ENCODE results near the gene VIPAS39.

Gene VIPAS39

GRCh38 chr14:77490347-77490986, 33.1 kb upstream of the VIPAS39 start:
- H3K36me3 ChIP-seq (replicated peaks; ENCODE audit: low read depth, low read length) = no peaks in the 10 kb centered on the region

GRCh38 chr14:77489041-77489440, 31.6 kb upstream of the VIPAS39 start:
- no peak for TF ChIP-seq EZH2phosphoT487 (IDR thresholded peaks at IDR 0.05; ENCODE audit: low read depth)
- TF ChIP-seq CTCF (IDR thresholded peaks at IDR 0.05; ENCODE audit: low read depth, low read length) = no peak
- H3K9ac ChIP-seq (ENCODE audit: low read length) = no peak overlapping the region
- no peak overlapping the region for H3K27ac ChIP-seq (ENCODE audit: low read length)
- no peaks in the 10 kb centered on the region for H3K36me3 ChIP-seq (replicated peaks; ENCODE audit: low read depth, low read length)
- H3K4me3 ChIP-seq (ENCODE audit: low read length) = no peak overlapping the region
- no peak overlapping the region for H2AFZ ChIP-seq (ENCODE audit: low read depth, low read length)
- no peaks in the 10 kb centered on the region for H3K27me3 ChIP-seq (ENCODE audit: low read depth, low read length)
- no peak overlapping the region for H3K4me2 ChIP-seq (ENCODE audit: low read length)
- H3K79me2 ChIP-seq (ENCODE audit: low read length) = no peaks in the 10 kb centered on the region
- H4K20me1 ChIP-seq (ENCODE audit: insufficient read depth, low read length) = no peaks in the 10 kb centered on the region
- no peaks in the 10 kb centered on the region for H3K9me3 ChIP-seq (ENCODE audit: insufficient read depth, low read length)
- no peaks in the 10 kb centered on the region for H3K4me1 ChIP-seq (ENCODE audit: low read length)

More at GRCh38 chr14:77490347-77490986, 33.1 kb upstream of the VIPAS39 start:
- TF ChIP-seq EZH2phosphoT487 (IDR thresholded peaks at IDR 0.05; ENCODE audit: low read depth) (no peak), CTCF (IDR thresholded peaks at IDR 0.05; ENCODE audit: low read depth, low read length) (no peak)
- Histone ChIP-seq H4K20me1 (ENCODE audit: insufficient read depth, low read length) (no peaks in the 10 kb centered on the region), H3K9me3 (ENCODE audit: insufficient read depth, low read length) (no peaks in the 10 kb centered on the region), H3K27me3 (ENCODE audit: low read depth, low read length) (no peaks in the 10 kb centered on the region), H3K4me1 (ENCODE audit: low read length) (no peaks in the 10 kb centered on the region), H3K79me2 (ENCODE audit: low read length) (no peaks in the 10 kb centered on the region), H3K4me2 (ENCODE audit: low read length) (no peak overlapping the region), H3K27ac (ENCODE audit: low read length) (no peak overlapping the region), H2AFZ (ENCODE audit: low read depth, low read length) (no peak overlapping the region), H3K4me3 (ENCODE audit: low read length) (no peak overlapping the region), H3K9ac (ENCODE audit: low read length) (no peak overlapping the region)

GRCh38 chr14:77488558-77488957, 31.2 kb upstream of the VIPAS39 start:
- H3K27me3 ChIP-seq (ENCODE audit: low read depth, low read length) = no peaks in the 10 kb centered on the region
- no peak overlapping the region for H3K27ac ChIP-seq (ENCODE audit: low read length)
- H3K9me3 ChIP-seq (ENCODE audit: insufficient read depth, low read length) = no peaks in the 10 kb centered on the region
- H3K79me2 ChIP-seq (ENCODE audit: low read length) = no peaks in the 10 kb centered on the region
- H3K4me3 ChIP-seq (ENCODE audit: low read length) = no peak overlapping the region
- H3K4me1 ChIP-seq (ENCODE audit: low read length) = no peaks in the 10 kb centered on the region
- TF ChIP-seq EZH2phosphoT487 (IDR thresholded peaks at IDR 0.05; ENCODE audit: low read depth) = no peak
- TF ChIP-seq CTCF (IDR thresholded peaks at IDR 0.05; ENCODE audit: low read depth, low read length) = no peak
- no peak overlapping the region for H3K4me2 ChIP-seq (ENCODE audit: low read length)
- H4K20me1 ChIP-seq (ENCODE audit: insufficient read depth, low read length) = no peaks in the 10 kb centered on the region
- no peak overlapping the region for H3K9ac ChIP-seq (ENCODE audit: low read length)
- no peak overlapping the region for H2AFZ ChIP-seq (ENCODE audit: low read depth, low read length)
- no peaks in the 10 kb centered on the region for H3K36me3 ChIP-seq (replicated peaks; ENCODE audit: low read depth, low read length)

- Histone ChIP-seq H3K36me3 (replicated peaks; ENCODE audit: low read depth, low read length) (no peaks in the 10 kb centered on the region), H3K79me2 (ENCODE audit: low read length) (no peaks in the 10 kb centered on the region), H3K4me1 (ENCODE audit: low read length) (no peaks in the 10 kb centered on the region), H3K4me2 (ENCODE audit: low read length) (no peak overlapping the region), H3K27me3 (ENCODE audit: low read depth, low read length) (no peaks in the 10 kb centered on the region), H3K9ac (ENCODE audit: low read length) (no peak overlapping the region), H4K20me1 (ENCODE audit: insufficient read depth, low read length) (no peaks in the 10 kb centered on the region), H3K27ac (ENCODE audit: low read length) (no peak overlapping the region), H2AFZ (ENCODE audit: low read depth, low read length) (no peak overlapping the region), H3K4me3 (ENCODE audit: low read length) (no peak overlapping the region), H3K9me3 (ENCODE audit: insufficient read depth, low read length) (no peaks in the 10 kb centered on the region)
- TF ChIP-seq CTCF (IDR thresholded peaks at IDR 0.05; ENCODE audit: low read depth, low read length) (no peak), EZH2phosphoT487 (IDR thresholded peaks at IDR 0.05; ENCODE audit: low read depth) (no peak)
Measured at GRCh38 chr14:77485901-77486678, 28.7 kb upstream of the VIPAS39 start.

All from OCI-LY3 (cell line).